Measurements from ENCODE around the gene MRPS12.

- no peak for TF ChIP-seq EZH2 (IDR thresholded peaks at IDR 0.05; ENCODE audit: insufficient read depth, poor library complexity, severe bottlenecking)
- no peak for TF ChIP-seq EZH2phosphoT487 (IDR thresholded peaks at IDR 0.05; ENCODE audit: insufficient read depth, low read depth)
Measured at GRCh38 chr19:38953677-38954076, 22.9 kb downstream of the MRPS12 start.

Data from GM23248 (cell line).